NB4 (cell line): Measurements from ENCODE around the gene LRRN4CL.

Experiments
- DNase-seq: peaks from one replicate; pipeline ENCODE4 v3.0.0; 2010; ENCODE audit warnings: low read depth
- H3K4me3 ChIP-seq: one replicate; pipeline ENCODE4 v1.5.1; 2011; ENCODE audit warnings: mild to moderate bottlenecking, low read depth, low read length, moderate library complexity
- CTCF ChIP-seq: IDR thresholded peaks from one replicate; pipeline ENCODE4 v1.5.1; 2012; ENCODE audit warnings: low read depth, low read length
- MAX ChIP-seq: IDR thresholded peaks from 2 replicates; pipeline ENCODE4 v1.6.1; 2011; ENCODE audit warnings: low read depth, low read length
- MYC ChIP-seq: IDR thresholded peaks from 2 replicates; pipeline ENCODE4 v1.6.1; 2011; ENCODE audit warnings: low read depth, low read length
- POLR2A ChIP-seq: IDR thresholded peaks from 2 replicates; pipeline ENCODE4 v1.6.1; 2011; ENCODE audit warnings: mild to moderate bottlenecking; ENCODE audit not compliant: insufficient read length; ENCODE audit errors: extremely low read depth

Gene LRRN4CL

GRCh38 chr11:62646825-62647608, 42.3 kb downstream of the LRRN4CL start:
- H3K4me3 ChIP-seq, result peak overlapping the region; percentile 25

GRCh38 chr11:62645946-62646824, 43.1 kb downstream of the LRRN4CL start, which contains the start of gene GANAB:
GANAB (minus strand) TSS chr11:62646613; CDS start chr11:62646599, 14 bp downstream.
- TF ChIP-seq MAX (peak; percentile 62), POLR2A (peak; percentile 94), MYC (peak; percentile 68; the same call in 1 of the 2 replicates), CTCF (no peak)
- peak; percentile 99 for DNase-seq
- H3K4me3 ChIP-seq, result peak within 1 kb of the TSS; percentile 96

More at GRCh38 chr11:62646825-62647608, 42.3 kb downstream of the LRRN4CL start:
- DNase-seq, result no peak
- TF ChIP-seq POLR2A, result no peak
- TF ChIP-seq MAX, result no peak
- TF ChIP-seq MYC, result no peak
- TF ChIP-seq CTCF, result no peak

GRCh38 chr11:62645671-62645945, 43.7 kb downstream of the LRRN4CL start:
- TF ChIP-seq POLR2A (no peak), MAX (0 out of 2 replicates have a peak, but pooled peaks have one; percentile 5)
- peak overlapping the region; percentile 96 for H3K4me3 ChIP-seq
- peak; percentile 35 for DNase-seq

- TF ChIP-seq CTCF (no peak), POLR2A (no peak), MAX (no peak), MYC (no peak)
- peak; percentile 51 for DNase-seq
- peak overlapping the region; percentile 29 for H3K4me3 ChIP-seq
These were observed 45.1 kb downstream of the LRRN4CL start for GRCh38 chr11:62644220-62644619.
